OCI-LY7 (cell line): ENCODE data around the gene OCRL. TPM values are rescaled to one million over a fixed set of nuclear protein-coding genes. Genes with fewer than 3 reads are reported as not detected.

Experiments used
- BruUV-seq: library from RNA; stranded (reverse); fragments of 400-500 nt; replicated peaks from 2 replicates; lab custom pipeline; 2021; lab: Mats Ljungman, UMichigan
- CTCF ChIA-PET: fragments of 300-600 bp; sonication (Branson Sonifier 250); formaldehyde crosslinking; loops from one replicate; lab custom pipeline; 2022; ENCODE audit warnings: antibody characterized with exemption; ENCODE audit not compliant: unreplicated experiment; lab: Charles Lee
- POLR2A ChIA-PET: fragments of 300-600 bp; sonication (Branson Sonifier 250); formaldehyde crosslinking; loops from one replicate; lab custom pipeline; 2022; ENCODE audit warnings: antibody characterized with exemption; lab: Charles Lee
- DNase-seq: peaks from one replicate; pipeline ENCODE4 v3.0.0-alpha.2; 2015; ENCODE audit warnings: low spot score
- H2AFZ ChIP-seq: fragments of 200-600 bp; sonication (generic), shearing (Covaris generic); 2 replicates; pipeline ENCODE4 v1.6.1; 2014; ENCODE audit warnings: mild to moderate bottlenecking, antibody characterized with exemption, low read length, moderate library complexity
- H3K27ac ChIP-seq: fragments of 200-600 bp; sonication (generic); 2 replicates; pipeline ENCODE4 v1.5.1; 2014; ENCODE audit warnings: mixed run types, low read depth, mild to moderate bottlenecking, moderate library complexity, low read length, inconsistent platforms; ENCODE audit not compliant: poor library complexity, severe bottlenecking
- H3K36me3 ChIP-seq: fragments of 200-600 bp; sonication (generic); 2 replicates; pipeline ENCODE4 v1.6.1; 2014; ENCODE audit warnings: mild to moderate bottlenecking, antibody characterized with exemption, low read length, moderate library complexity, mixed read lengths; ENCODE audit not compliant: insufficient read depth
- H3K4me1 ChIP-seq: fragments of 200-600 bp; sonication (generic); 2 replicates; pipeline ENCODE4 v1.5.1; 2014; ENCODE audit warnings: mild to moderate bottlenecking, low read length; ENCODE audit not compliant: insufficient read depth, poor library complexity, severe bottlenecking
- H3K4me2 ChIP-seq: fragments of 200-600 bp; sonication (generic); 2 replicates; pipeline ENCODE4 v1.6.1; 2014; ENCODE audit warnings: mild to moderate bottlenecking, low read length
- H3K4me3 ChIP-seq: fragments of 200-600 bp; sonication (generic); 2 replicates; pipeline ENCODE4 v1.5.1; 2014; ENCODE audit warnings: mild to moderate bottlenecking, low read depth, low read length; ENCODE audit not compliant: poor library complexity, severe bottlenecking
- H3K79me2 ChIP-seq: fragments of 200-600 bp; sonication (generic); 2 replicates; pipeline ENCODE4 v1.6.1; 2016; ENCODE audit warnings: low read depth, mild to moderate bottlenecking, low read length, moderate library complexity, mixed read lengths; ENCODE audit not compliant: insufficient read depth
- H3K9me2 ChIP-seq: fragments of 200-600 bp; sonication (generic); 2 replicates; pipeline ENCODE4 v1.6.1; 2016; ENCODE audit warnings: mild to moderate bottlenecking, low read length, mixed read lengths; ENCODE audit not compliant: insufficient read depth
- H3K9me3 ChIP-seq: fragments of 200-600 bp; sonication (generic); 2 replicates; pipeline ENCODE4 v1.6.1; 2014; ENCODE audit warnings: mild to moderate bottlenecking, mixed run types, low read length, mixed read lengths
- H4K20me1 ChIP-seq: fragments of 200-600 bp; sonication (generic); 2 replicates; pipeline ENCODE4 v1.6.1; 2014; ENCODE audit warnings: mild to moderate bottlenecking, antibody characterized with exemption, low read length, moderate library complexity, mixed read lengths; ENCODE audit not compliant: insufficient read depth
- EZH2phosphoT487 ChIP-seq: fragments of 200-600 bp; sonication (generic); IDR thresholded peaks from 2 replicates; pipeline ENCODE4 v1.6.1; 2018; ENCODE audit warnings: low read depth, borderline replicate concordance, mild to moderate bottlenecking, mixed run types, antibody characterized with exemption, low read length, moderate library complexity, mixed read lengths
- intact Hi-C: fragments of 100-400 bp; cut with micrococcal nuclease; formaldehyde crosslinking; loops from one replicate; pipeline ENCODE4 v1.10.0; 2022; ENCODE audit not compliant: unreplicated experiment
- total RNA-seq, 2 experiments: library from RNA; depleted of rRNA in 1 of 2; stranded (reverse); fragments of >200 nt in 1 of 2; shearing (Covaris generic) in 1 of 2; gene quantifications; 2 replicates each; pipeline ENCODE4 v1.2.3, GENCODE V29; 2014 to 2022
- TF ChIP-seq, protein P1 (sequence below): fragments of 200-600 bp; sonication (generic); conservative IDR thresholded peaks from 2 replicates; pipeline ENCODE4 v1.5.1; 2014; ENCODE audit warnings: mild to moderate bottlenecking, antibody characterized with exemption, low read length, moderate library complexity, mixed read lengths

The OCRL gene
- total RNA-seq, 2 experiments from 2014 or later = 3.1 to 6.7 TPM

DNA sequence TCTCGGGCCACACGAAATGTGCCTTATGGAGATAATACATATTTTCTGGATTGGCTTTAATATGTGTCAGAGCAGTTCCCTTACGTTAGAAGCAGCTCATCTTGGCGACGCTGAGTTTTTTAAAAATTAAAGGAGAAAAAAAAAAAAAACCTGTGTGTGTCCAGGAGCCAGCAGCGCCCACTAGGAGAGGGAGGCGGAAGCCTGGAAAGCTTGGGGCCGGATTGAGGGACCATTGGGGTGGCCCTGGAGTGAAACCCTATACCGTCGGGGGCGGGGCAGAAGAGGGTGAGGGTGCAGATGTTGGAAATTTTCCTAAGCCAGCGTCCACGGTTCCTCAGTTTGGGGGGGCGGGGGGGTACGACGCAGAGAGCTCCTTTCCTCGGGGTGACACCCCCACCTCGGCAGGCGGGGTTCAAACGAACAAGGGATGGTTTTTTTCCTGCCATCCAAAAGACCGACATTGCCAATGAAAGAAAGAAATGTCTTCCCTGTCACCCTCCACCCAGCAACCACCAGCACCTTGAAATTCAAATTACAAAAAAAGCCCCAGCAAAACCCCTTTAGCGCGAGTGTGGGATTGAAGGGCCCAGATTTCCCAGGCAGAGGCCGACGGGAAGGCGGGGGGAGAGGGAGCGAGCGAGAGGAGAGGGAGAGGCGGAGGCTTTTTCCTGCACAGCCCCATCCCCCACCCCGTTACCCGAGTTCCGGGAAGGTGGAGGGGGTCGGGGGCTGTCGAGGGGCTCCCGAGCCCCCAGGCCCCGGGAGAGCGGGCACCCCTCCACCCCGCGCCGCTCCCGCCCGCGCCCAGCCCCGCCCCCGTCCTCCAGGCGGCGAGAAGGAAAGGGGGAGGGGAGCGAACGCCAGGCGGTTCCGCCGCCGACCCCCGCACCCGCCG lies 17.6 kb upstream of the OCRL start:
- no peaks in the 10 kb centered on the region for H3K79me2 ChIP-seq
- ChIA-PET POLR2A (no interaction called here), CTCF (no interaction called here)
- H3K4me1 ChIP-seq = no peaks in the 10 kb centered on the region
- TF ChIP-seq, protein P1, sequence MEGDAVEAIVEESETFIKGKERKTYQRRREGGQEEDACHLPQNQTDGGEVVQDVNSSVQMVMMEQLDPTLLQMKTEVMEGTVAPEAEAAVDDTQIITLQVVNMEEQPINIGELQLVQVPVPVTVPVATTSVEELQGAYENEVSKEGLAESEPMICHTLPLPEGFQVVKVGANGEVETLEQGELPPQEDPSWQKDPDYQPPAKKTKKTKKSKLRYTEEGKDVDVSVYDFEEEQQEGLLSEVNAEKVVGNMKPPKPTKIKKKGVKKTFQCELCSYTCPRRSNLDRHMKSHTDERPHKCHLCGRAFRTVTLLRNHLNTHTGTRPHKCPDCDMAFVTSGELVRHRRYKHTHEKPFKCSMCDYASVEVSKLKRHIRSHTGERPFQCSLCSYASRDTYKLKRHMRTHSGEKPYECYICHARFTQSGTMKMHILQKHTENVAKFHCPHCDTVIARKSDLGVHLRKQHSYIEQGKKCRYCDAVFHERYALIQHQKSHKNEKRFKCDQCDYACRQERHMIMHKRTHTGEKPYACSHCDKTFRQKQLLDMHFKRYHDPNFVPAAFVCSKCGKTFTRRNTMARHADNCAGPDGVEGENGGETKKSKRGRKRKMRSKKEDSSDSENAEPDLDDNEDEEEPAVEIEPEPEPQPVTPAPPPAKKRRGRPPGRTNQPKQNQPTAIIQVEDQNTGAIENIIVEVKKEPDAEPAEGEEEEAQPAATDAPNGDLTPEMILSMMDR = no peak
- no peak for TF ChIP-seq EZH2phosphoT487
- H3K9me3 ChIP-seq = no peaks in the 10 kb centered on the region
- H3K9me2 ChIP-seq = no peaks in the 10 kb centered on the region
- intact Hi-C loops = no loop called here
- no peak overlapping the region for H2AFZ ChIP-seq
- no TSS peak for BruUV-seq
- H3K4me3 ChIP-seq = no peak overlapping the region
- no peak overlapping the region for H3K4me2 ChIP-seq
- no peaks in the 10 kb centered on the region for H4K20me1 ChIP-seq
- DNase-seq = no peak
- H3K36me3 ChIP-seq = no peaks in the 10 kb centered on the region
- no peak overlapping the region for H3K27ac ChIP-seq

DNA sequence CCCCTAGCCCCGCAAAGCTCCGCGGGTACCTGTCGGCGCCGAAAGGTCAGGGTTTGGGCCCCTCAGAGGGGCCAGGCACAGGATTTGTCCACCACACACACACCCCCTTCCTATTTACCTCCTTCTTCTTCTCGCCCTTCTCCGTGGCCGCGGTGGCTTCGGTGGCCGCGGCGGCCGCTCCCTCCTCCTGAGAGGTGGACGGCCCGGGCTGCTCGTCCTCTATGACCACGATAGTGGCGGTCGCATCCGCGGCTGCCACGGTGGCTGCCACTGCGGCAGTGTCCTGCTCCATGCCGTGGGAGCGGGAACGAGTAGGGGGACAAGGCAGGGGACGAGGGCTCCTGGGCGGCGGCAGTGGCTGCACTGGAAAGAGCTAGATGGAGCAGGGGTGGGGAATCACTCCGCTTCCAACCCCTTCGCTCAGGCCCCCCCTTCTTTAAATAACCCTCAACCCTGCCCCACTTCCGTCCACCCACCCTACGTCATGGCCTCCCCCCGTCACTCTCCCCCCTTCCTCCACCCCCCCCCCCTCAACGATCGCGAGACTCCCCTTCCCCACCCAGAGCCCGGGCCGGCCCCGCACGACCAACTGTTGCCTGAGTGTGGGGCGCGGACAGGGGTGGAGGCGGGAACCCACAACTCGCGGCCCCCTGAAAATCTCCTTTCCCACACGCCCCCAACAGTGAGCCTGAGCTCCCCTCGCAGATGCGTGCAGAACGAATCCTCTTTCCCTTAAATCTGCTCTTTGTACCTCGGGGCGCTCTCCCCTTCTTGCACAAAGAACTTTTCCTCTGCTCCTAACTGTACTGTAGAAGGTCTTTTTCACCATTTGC lies 16.8 kb upstream of the OCRL start, which contains the start of gene SMARCA1:
Gene SMARCA1 (minus strand): TSS at position 412 of the 833 bp plus-strand sequence. CDS start 120 bp downstream, at position 292.
- Histone ChIP-seq H4K20me1 (no peaks in the 10 kb centered on the region), H2AFZ (no peak within 1 kb of the TSS), H3K9me2 (no peaks in the 10 kb centered on the region), H3K79me2 (no peaks in the 10 kb centered on the region), H3K27ac (no peak within 1 kb of the TSS), H3K4me1 (no peaks in the 10 kb centered on the region), H3K4me3 (no peak within 1 kb of the TSS), H3K4me2 (no peak within 1 kb of the TSS), H3K36me3 (no peaks in the 10 kb centered on the region), H3K9me3 (no peaks in the 10 kb centered on the region)
- ChIA-PET POLR2A (no interaction called here), CTCF (no interaction called here)
- no TSS peak for BruUV-seq
- no peak for TF ChIP-seq EZH2phosphoT487
- TF ChIP-seq, protein P1 = no peak
- no peak for DNase-seq
- intact Hi-C loops = no loop called here
